Natural killer cell treated with Interleukin-12 subunit alpha and Interleukin-12 subunit beta and Interleukin-15 and Interleukin-18, amount 100 ng/mL, for 72 hours (primary cell): ENCODE results near the gene HDAC7. TPM values are rescaled to one million over a fixed set of nuclear protein-coding genes. Genes with fewer than 3 reads are reported as not detected.

Experiments
- ATAC-seq, 2 donors: fragments of 150-1000 bp; cut with Tn5 transposase in 1 of 2; sonication (Bioruptor Pico), chemical (Tn5 transposase) in 1 of 2; 2 replicates each; pipeline ENCODE4 v1.10.0; 2021
- DNase-seq: peaks from one replicate; pipeline ENCODE4 v3.0.0; 2022; ENCODE audit warnings: low spot score
- H3K27ac Mint-ChIP-seq, 2 donors: 1 replicate in 1 of 2; 2 replicates in 1 of 2; pipeline ENCODE4 v1.8.0; 2022; ENCODE audit warnings: mixed read lengths in 2 of 2, mild to moderate bottlenecking in 1 of 2, moderate library complexity in 1 of 2
- H3K27me3 Mint-ChIP-seq, 2 donors: 1 replicate in 1 of 2; 2 replicates in 1 of 2; pipeline ENCODE4 v1.8.0; 2022; ENCODE audit warnings: mixed read lengths in 2 of 2
- H3K36me3 Mint-ChIP-seq: one replicate; pipeline ENCODE4 v1.8.0; 2022; ENCODE audit warnings: mixed read lengths
- H3K4me1 Mint-ChIP-seq, 2 donors: 1 replicate in 1 of 2; 2 replicates in 1 of 2; pipeline ENCODE4 v1.8.0; 2022; ENCODE audit warnings: low read depth in 2 of 2, mixed read lengths in 2 of 2, mild to moderate bottlenecking in 1 of 2
- H3K4me3 Mint-ChIP-seq: one replicate; pipeline ENCODE4 v1.8.0; 2022; ENCODE audit warnings: mixed read lengths
- H3K9me3 Mint-ChIP-seq: 2 replicates; pipeline ENCODE4 v1.8.0; 2022; ENCODE audit warnings: mixed read lengths
- total RNA-seq, 2 donors: library from RNA; stranded (reverse); gene quantifications; one replicate each; pipeline ENCODE4 v1.2.3, GENCODE V29; 2022

HDAC7 gene
- total RNA-seq, 2 donors from 2014 or later: 127 to 176 TPM

- H3K9me3 Mint-ChIP-seq: no peaks in the 10 kb centered on the region
- H3K4me3 Mint-ChIP-seq: no peak overlapping the region
- peaks cover 11 to 16% of the 10 kb centered on the region in 2 donors for H3K4me1 Mint-ChIP-seq
- no peaks in the 10 kb centered on the region for H3K36me3 Mint-ChIP-seq
- no peak overlapping the region for H3K27ac Mint-ChIP-seq
- H3K27me3 Mint-ChIP-seq: peaks cover 21% of the 10 kb centered on the region in 2 donors
- no peak for DNase-seq
- no peak for ATAC-seq
Observed at GRCh38 chr12:47744778-47745436, 74.8 kb downstream of the HDAC7 start.

- Mint-ChIP-seq H3K27ac (no peak overlapping the region), H3K4me3 (no peak overlapping the region), H3K36me3 (no peaks in the 10 kb centered on the region), H3K9me3 (no peaks in the 10 kb centered on the region), H3K27me3 (peaks cover 18 to 21% of the 10 kb centered on the region in 2 donors), H3K4me1 (peaks cover 15 to 21% of the 10 kb centered on the region in 2 donors)
- DNase-seq: no peak
- ATAC-seq: no peak
Observed at GRCh38 chr12:47744005-47744651, 75.6 kb downstream of the HDAC7 start.

- Mint-ChIP-seq H3K27ac (no peak overlapping the region), H3K4me1 (peaks cover 15 to 17% of the 10 kb centered on the region in 2 donors), H3K4me3 (no peak overlapping the region), H3K27me3 (peaks cover 14 to 21% of the 10 kb centered on the region in 2 donors), H3K9me3 (no peaks in the 10 kb centered on the region), H3K36me3 (no peaks in the 10 kb centered on the region)
- no peak for ATAC-seq
- DNase-seq: no peak
Observed at GRCh38 chr12:47743311-47743860, 76.3 kb downstream of the HDAC7 start.

GRCh38 chr12:47742253-47742825 is 77.4 kb downstream of the HDAC7 start:
- Mint-ChIP-seq H3K9me3 (no peaks in the 10 kb centered on the region), H3K4me3 (no peak overlapping the region), H3K4me1 (peaks cover 15 to 17% of the 10 kb centered on the region in 2 donors), H3K36me3 (no peaks in the 10 kb centered on the region), H3K27ac (peak overlapping the region in 1 of 2 donors; percentile 56), H3K27me3 (peaks cover 14 to 21% of the 10 kb centered on the region in 2 donors)
- ATAC-seq: peak in 1 of 2 donors; percentile 63
- peak; percentile 80 for DNase-seq

GRCh38 chr12:47741340-47741703 is 78.4 kb downstream of the HDAC7 start:
- Mint-ChIP-seq H3K4me1 (peaks cover 15 to 17% of the 10 kb centered on the region in 2 donors), H3K27me3 (peaks cover 11 to 21% of the 10 kb centered on the region in 2 donors), H3K9me3 (no peaks in the 10 kb centered on the region), H3K4me3 (peak overlapping the region; percentile 14), H3K27ac (no peak overlapping the region), H3K36me3 (no peaks in the 10 kb centered on the region)
- DNase-seq (no peak), ATAC-seq (peak; percentile 54 to 64)

GRCh38 chr12:47740606-47741339 is 78.9 kb downstream of the HDAC7 start:
- Mint-ChIP-seq H3K9me3 (no peaks in the 10 kb centered on the region), H3K27me3 (peaks cover 11 to 21% of the 10 kb centered on the region in 2 donors), H3K36me3 (no peaks in the 10 kb centered on the region), H3K4me1 (peaks cover 15 to 17% of the 10 kb centered on the region in 2 donors), H3K4me3 (peak overlapping the region; percentile 14), H3K27ac (no peak overlapping the region)
- ATAC-seq (no peak), DNase-seq (no peak)

GRCh38 chr12:47739979-47740378 is 79.7 kb downstream of the HDAC7 start:
- ATAC-seq (no peak), DNase-seq (no peak)
- peaks cover 7 to 13% of the 10 kb centered on the region in 2 donors for H3K27me3 Mint-ChIP-seq
- no peak overlapping the region for H3K4me3 Mint-ChIP-seq
- peak overlapping the region in 1 of 2 donors; percentile 84 for H3K27ac Mint-ChIP-seq
- H3K4me1 Mint-ChIP-seq: peaks cover 15 to 17% of the 10 kb centered on the region in 2 donors
- H3K36me3 Mint-ChIP-seq: no peaks in the 10 kb centered on the region
- H3K9me3 Mint-ChIP-seq: no peaks in the 10 kb centered on the region

GRCh38 chr12:47739297-47739696 is 80.4 kb downstream of the HDAC7 start:
- Mint-ChIP-seq H3K27ac (peak overlapping the region in 1 of 2 donors; percentile 84), H3K27me3 (peaks cover 3 to 7% of the 10 kb centered on the region in 2 donors), H3K4me1 (peaks cover 15 to 17% of the 10 kb centered on the region in 2 donors), H3K4me3 (no peak overlapping the region), H3K36me3 (no peaks in the 10 kb centered on the region), H3K9me3 (no peaks in the 10 kb centered on the region)
- DNase-seq (no peak), ATAC-seq (no peak)

GRCh38 chr12:47737936-47738594 is 81.6 kb downstream of the HDAC7 start:
- no peaks in the 10 kb centered on the region for H3K36me3 Mint-ChIP-seq

GRCh38 chr12:47736877-47737676 is 82.6 kb downstream of the HDAC7 start:
- no peak for ATAC-seq
- no peak for DNase-seq
- Mint-ChIP-seq H3K9me3 (no peaks in the 10 kb centered on the region), H3K4me1 (peaks cover 10 to 15% of the 10 kb centered on the region in 2 donors), H3K36me3 (no peaks in the 10 kb centered on the region), H3K4me3 (no peak overlapping the region), H3K27ac (no peak overlapping the region), H3K27me3 (peaks cover 0 to 3% of the 10 kb centered on the region in 2 donors)

More at GRCh38 chr12:47737936-47738594, 81.6 kb downstream of the HDAC7 start:
- Mint-ChIP-seq H3K4me3 (no peak overlapping the region), H3K27me3 (peaks cover under 1 to 3% of the 10 kb centered on the region in 2 donors), H3K9me3 (no peaks in the 10 kb centered on the region), H3K4me1 (peaks cover 15 to 17% of the 10 kb centered on the region in 2 donors), H3K27ac (no peak overlapping the region)
- no peak for DNase-seq
- ATAC-seq: no peak

- peaks cover 6 to 10% of the 10 kb centered on the region in 2 donors for H3K4me1 Mint-ChIP-seq
- peaks cover 0 to 1% of the 10 kb centered on the region in 2 donors for H3K27me3 Mint-ChIP-seq
- DNase-seq: no peak
- no peak for ATAC-seq
- H3K36me3 Mint-ChIP-seq: no peaks in the 10 kb centered on the region
- no peak overlapping the region for H3K27ac Mint-ChIP-seq
- H3K9me3 Mint-ChIP-seq: no peaks in the 10 kb centered on the region
- H3K4me3 Mint-ChIP-seq: no peak overlapping the region
Observed at GRCh38 chr12:47736216-47736615, 83.5 kb downstream of the HDAC7 start.

GRCh38 chr12:47735649-47736048 is 84.1 kb downstream of the HDAC7 start:
- Mint-ChIP-seq H3K9me3 (no peaks in the 10 kb centered on the region), H3K4me1 (peaks cover 4 to 8% of the 10 kb centered on the region in 2 donors), H3K36me3 (no peaks in the 10 kb centered on the region), H3K4me3 (no peak overlapping the region), H3K27ac (no peak overlapping the region), H3K27me3 (no peaks in the 10 kb centered on the region)
- ATAC-seq (no peak), DNase-seq (no peak)
